HG03175 (cell line): ENCODE data around the gene GIPC2.

Source experiments
- ATAC-seq: cut with Tn5 transposase; IDR thresholded peaks from one replicate; pipeline ENCODE4 v1.9.1; 2021; ENCODE audit warnings: mild to moderate bottlenecking, moderate library complexity; ENCODE audit not compliant: unreplicated experiment

Gene GIPC2

GRCh38 chr1:78035121-78035520, 10.6 kb upstream of the GIPC2 start:
- no peak for ATAC-seq

- no peak for ATAC-seq
Measured at GRCh38 chr1:78036450-78036849, 9.3 kb upstream of the GIPC2 start.

GRCh38 chr1:78038071-78038470, 7.7 kb upstream of the GIPC2 start:
- ATAC-seq: no peak

GRCh38 chr1:78038491-78038939, 7.3 kb upstream of the GIPC2 start:
- ATAC-seq: no peak

- no peak for ATAC-seq
Measured at GRCh38 chr1:78040484-78041089, 5.2 kb upstream of the GIPC2 start.

- ATAC-seq: no peak
Measured at GRCh38 chr1:78043436-78043835, 2.3 kb upstream of the GIPC2 start.

GRCh38 chr1:78044796-78045562, 787 bp upstream of the GIPC2 start:
- no peak for ATAC-seq

- ATAC-seq: no peak
Measured at GRCh38 chr1:78045563-78045925, 222 bp upstream of the GIPC2 start.

- ATAC-seq: no peak
Measured at GRCh38 chr1:78047106-78047505, 1.3 kb downstream of the GIPC2 start.

GRCh38 chr1:78047631-78048030, 1.9 kb downstream of the GIPC2 start:
- ATAC-seq: no peak

GRCh38 chr1:78048446-78048845, 2.7 kb downstream of the GIPC2 start:
- ATAC-seq: no peak

- ATAC-seq: no peak
Measured at GRCh38 chr1:78049396-78049795, 3.6 kb downstream of the GIPC2 start.

GRCh38 chr1:78051005-78051404, 5.2 kb downstream of the GIPC2 start:
- ATAC-seq: no peak

GRCh38 chr1:78052685-78053405, 7.1 kb downstream of the GIPC2 start:
- ATAC-seq: no peak

- ATAC-seq: no peak
Measured at GRCh38 chr1:78053498-78053897, 7.7 kb downstream of the GIPC2 start.

- ATAC-seq: no peak
Measured at GRCh38 chr1:78054559-78054958, 8.8 kb downstream of the GIPC2 start.

GRCh38 chr1:78054972-78055371, 9.2 kb downstream of the GIPC2 start:
- ATAC-seq: no peak

- ATAC-seq: no peak
Measured at GRCh38 chr1:78055565-78056132, 9.9 kb downstream of the GIPC2 start.

GRCh38 chr1:78058670-78059069, 12.9 kb downstream of the GIPC2 start:
- ATAC-seq: no peak

GRCh38 chr1:78060857-78061563, 15.2 kb downstream of the GIPC2 start:
- peak; percentile 72 for ATAC-seq
